Testis (tissue), 3 donors: ENCODE measurements around the gene RNH1. TPM values are rescaled to one million over a fixed set of nuclear protein-coding genes. Genes with fewer than 3 reads are reported as not detected.

Source experiments
- DNase-seq: peaks from one replicate; pipeline ENCODE4 v3.0.0-alpha.2; 2019
- H3K27ac ChIP-seq, 2 donors: fragments of 200-600 bp; sonication (generic); one replicate each; pipeline ENCODE4 v1.5.1; 2019
- H3K27me3 ChIP-seq: fragments of 200-600 bp; sonication (generic); one replicate; pipeline ENCODE4 v1.5.1; 2019
- H3K36me3 ChIP-seq: fragments of 200-600 bp; sonication (generic); one replicate; pipeline ENCODE4 v1.5.1; 2017; ENCODE audit warnings: low read depth; ENCODE audit errors: missing control alignments
- H3K4me1 ChIP-seq: fragments of 200-600 bp; sonication (generic); one replicate; pipeline ENCODE4 v1.5.1; 2019
- H3K4me3 ChIP-seq, 2 donors: fragments of 200-600 bp; sonication (generic); one replicate each; pipeline ENCODE4 v1.5.1; 2017 to 2019
- H3K9me3 ChIP-seq: fragments of 200-600 bp; sonication (generic); one replicate; pipeline ENCODE4 v1.5.1; 2017
- POLR2A ChIP-seq: fragments of 450-650 bp; IDR thresholded peaks from one replicate; pipeline ENCODE4 v1.6.1; 2017; ENCODE audit warnings: antibody characterized with exemption, mild to moderate bottlenecking, moderate library complexity
- WGBS, 2 donors: methylation state at CpG; one replicate each; pipeline ENCODE4 v1.1.5; 2018; 5-methylcytosine and 5-hydroxymethylcytosine counted together
- intact Hi-C: fragments of 100-400 bp; cut with DNase I; formaldehyde crosslinking; loops from one replicate; pipeline ENCODE4 v1.15.1; 2023; ENCODE audit warnings: low total_unique reads
- polyA plus RNA-seq: library from polyadenylated mRNA; stranded (reverse); fragments of 350-450 nt; fragmentation: Illumina TruSeq; extraction: RNeasy Lipid Tissue Mini Kit (QIAGEN cat#74804); gene quantifications from one replicate; pipeline ENCODE4 v1.2.3, GENCODE V29; 2014; ENCODE audit warnings: low read depth, low replicate concordance; ENCODE audit not compliant: insufficient read depth
- total RNA-seq, 2 donors: library from RNA; depleted of rRNA; stranded (reverse); fragments of >200 nt; gene quantifications; one replicate each; pipeline ENCODE4 v1.2.3, GENCODE V29; 2016
- TF ChIP-seq, protein P1 (sequence below), 3 experiments: fragments of 450-650 bp in 2 of 3; fragments of 200-600 bp in 1 of 3; sonication (generic) in 1 of 3; IDR thresholded peaks; one replicate each; pipeline ENCODE4 v1.5.1; 2016 to 2019; ENCODE audit warnings: antibody characterized with exemption in 3 of 3, mild to moderate bottlenecking in 2 of 3, moderate library complexity in 1 of 3

RNH1 gene
- total and polyA plus RNA-seq, 3 donors from 2014 or later = 210 to 264 (median 211) TPM

- no peak for DNase-seq
- no peaks in the 10 kb centered on the region for H3K4me1 ChIP-seq
- no peak overlapping the region for H3K4me3 ChIP-seq
- TF ChIP-seq POLR2A = no peak
- TF ChIP-seq, protein P1, sequence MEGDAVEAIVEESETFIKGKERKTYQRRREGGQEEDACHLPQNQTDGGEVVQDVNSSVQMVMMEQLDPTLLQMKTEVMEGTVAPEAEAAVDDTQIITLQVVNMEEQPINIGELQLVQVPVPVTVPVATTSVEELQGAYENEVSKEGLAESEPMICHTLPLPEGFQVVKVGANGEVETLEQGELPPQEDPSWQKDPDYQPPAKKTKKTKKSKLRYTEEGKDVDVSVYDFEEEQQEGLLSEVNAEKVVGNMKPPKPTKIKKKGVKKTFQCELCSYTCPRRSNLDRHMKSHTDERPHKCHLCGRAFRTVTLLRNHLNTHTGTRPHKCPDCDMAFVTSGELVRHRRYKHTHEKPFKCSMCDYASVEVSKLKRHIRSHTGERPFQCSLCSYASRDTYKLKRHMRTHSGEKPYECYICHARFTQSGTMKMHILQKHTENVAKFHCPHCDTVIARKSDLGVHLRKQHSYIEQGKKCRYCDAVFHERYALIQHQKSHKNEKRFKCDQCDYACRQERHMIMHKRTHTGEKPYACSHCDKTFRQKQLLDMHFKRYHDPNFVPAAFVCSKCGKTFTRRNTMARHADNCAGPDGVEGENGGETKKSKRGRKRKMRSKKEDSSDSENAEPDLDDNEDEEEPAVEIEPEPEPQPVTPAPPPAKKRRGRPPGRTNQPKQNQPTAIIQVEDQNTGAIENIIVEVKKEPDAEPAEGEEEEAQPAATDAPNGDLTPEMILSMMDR (IDR thresholded peaks at IDR 0.05) = no peak
- intact Hi-C loops = no loop called here
- H3K27me3 ChIP-seq = no peaks in the 10 kb centered on the region
- no peaks in the 10 kb centered on the region for H3K36me3 ChIP-seq
- WGBS, 2 donors = 90% methylated on average over 22 of the region's 25 CpGs; no CpG with 5 or more reads in 1 of the 2 donors
- H3K9me3 ChIP-seq = no peaks in the 10 kb centered on the region
- no peak overlapping the region for H3K27ac ChIP-seq
Measured at GRCh38 chr11:488062-488461, 19.0 kb downstream of the RNH1 start.

- no peak for DNase-seq
- intact Hi-C loops = no loop called here
- no peaks in the 10 kb centered on the region for H3K9me3 ChIP-seq
- H3K4me1 ChIP-seq = no peaks in the 10 kb centered on the region
- H3K27me3 ChIP-seq = no peaks in the 10 kb centered on the region
- TF ChIP-seq, protein P1 (IDR thresholded peaks at IDR 0.05) = no peak
- TF ChIP-seq POLR2A = no peak
- H3K4me3 ChIP-seq = no peak overlapping the region
- no peak overlapping the region for H3K27ac ChIP-seq
- H3K36me3 ChIP-seq = no peaks in the 10 kb centered on the region
- 80 to 86% methylated on average over 4 to 17 of the region's 22 CpGs for WGBS, 2 donors
Measured at GRCh38 chr11:487571-488021, 19.4 kb downstream of the RNH1 start.

GRCh38 chr11:486189-486588, 20.9 kb downstream of the RNH1 start:
- Histone ChIP-seq H3K36me3 (no peaks in the 10 kb centered on the region), H3K4me1 (no peaks in the 10 kb centered on the region), H3K27ac (no peak overlapping the region), H3K4me3 (no peak overlapping the region), H3K9me3 (no peaks in the 10 kb centered on the region), H3K27me3 (no peaks in the 10 kb centered on the region)
- WGBS, 2 donors = 82 to 85% methylated on average over 12 to 23 of the region's 23 CpGs
- DNase-seq = no peak
- TF ChIP-seq, protein P1 (IDR thresholded peaks at IDR 0.05) = no peak
- no peak for TF ChIP-seq POLR2A
- intact Hi-C loops = no loop called here

GRCh38 chr11:484616-485015, 22.4 kb downstream of the RNH1 start:
- no peaks in the 10 kb centered on the region for H3K36me3 ChIP-seq
- no peak overlapping the region for H3K4me3 ChIP-seq
- no peaks in the 10 kb centered on the region for H3K9me3 ChIP-seq
- intact Hi-C loops = no loop called here
- no peak overlapping the region for H3K27ac ChIP-seq
- no peaks in the 10 kb centered on the region for H3K4me1 ChIP-seq
- WGBS, 2 donors = 88 to 93% methylated on average over 38 of the region's 38 CpGs
- no peak for DNase-seq
- TF ChIP-seq POLR2A = no peak
- TF ChIP-seq, protein P1 (IDR thresholded peaks at IDR 0.05) = no peak
- no peaks in the 10 kb centered on the region for H3K27me3 ChIP-seq

- DNase-seq = no peak
Measured at GRCh38 chr11:479311-479710, 27.7 kb downstream of the RNH1 start.

More at GRCh38 chr11:479311-479710, 27.7 kb downstream of the RNH1 start:
- H3K27me3 ChIP-seq = no peaks in the 10 kb centered on the region
- H3K9me3 ChIP-seq = no peaks in the 10 kb centered on the region
- no peak for TF ChIP-seq POLR2A
- TF ChIP-seq, protein P1 (IDR thresholded peaks at IDR 0.05) = no peak
- no peak overlapping the region for H3K27ac ChIP-seq
- WGBS, 2 donors = 93 to 99% methylated on average over 10 to 13 of the region's 13 CpGs
- no peak overlapping the region for H3K4me3 ChIP-seq
- no peaks in the 10 kb centered on the region for H3K36me3 ChIP-seq
- intact Hi-C loops = no loop called here
- H3K4me1 ChIP-seq = peaks cover 5% of the 10 kb centered on the region
